GM13976 (cell line): ENCODE results near the gene NUDT17.
A peak's percentile ranks its signal among the peaks of the same experiment; 100 is the strongest.

Source experiments
- DNase-seq: peaks from one replicate; pipeline ENCODE4 v3.0.0; 2012; ENCODE audit warnings: low spot score
- CTCF ChIP-seq: IDR thresholded peaks from 2 replicates; pipeline ENCODE4 v1.5.1; 2012; ENCODE audit warnings: borderline replicate concordance, mild to moderate bottlenecking; ENCODE audit not compliant: insufficient read depth; ENCODE audit errors: extremely low read depth, missing control alignments, control extremely low read depth
- in situ Hi-C: fragments of 300-500 bp; cut with MboI; formaldehyde crosslinking; loops from one replicate; pipeline ENCODE4 v1.12.0; 2022; ENCODE audit warnings: low sequenced_read_pairs, mixed read lengths, inconsistent platforms; ENCODE audit not compliant: unreplicated experiment

Gene NUDT17

GRCh38 chr1:145845514-145846161 lies at the start of gene NUDT17:
NUDT17 (plus strand) TSS chr1:145845630; CDS start chr1:145845641, 11 bp downstream.
- peak; percentile 89 for DNase-seq
- in situ Hi-C loops: no loop called here
- peak; percentile 90 for TF ChIP-seq CTCF

- no peak for TF ChIP-seq CTCF
- in situ Hi-C loops: no loop called here
- DNase-seq: no peak
These were observed 48.7 kb upstream of the NUDT17 start for GRCh38 chr1:145796753-145797152.

- in situ Hi-C loops: no loop called here
- no peak for TF ChIP-seq CTCF
- no peak for DNase-seq
These were observed 45.6 kb upstream of the NUDT17 start for GRCh38 chr1:145799806-145800205.

- no peak for DNase-seq
- TF ChIP-seq CTCF: no peak
- in situ Hi-C loops: no loop called here
These were observed 41.0 kb upstream of the NUDT17 start for GRCh38 chr1:145804235-145805045.

- no peak for DNase-seq
- TF ChIP-seq CTCF: no peak
- in situ Hi-C loops: no loop called here
These were observed 40.4 kb upstream of the NUDT17 start for GRCh38 chr1:145805057-145805456.

- TF ChIP-seq CTCF: no peak
- in situ Hi-C loops: no loop called here
- no peak for DNase-seq
These were observed 39.0 kb upstream of the NUDT17 start for GRCh38 chr1:145806408-145806807.
